ENCODE data around the gene MRPL34. TPM values are rescaled to one million over a fixed set of nuclear protein-coding genes. Genes with fewer than 3 reads are reported as not detected.

The MRPL34 gene
- total RNA-seq (100 to 1,000 TPM; 122 to 259 (median 151) TPM), polyA plus RNA-seq (100 to 1,000 TPM; 157 to 301 TPM)
- long read RNA-seq, donor 1, transcript MRPL34-201 (2 exons, 968 nt), result major isoform, 91 of 102 reads
- long read RNA-seq, donor 1, partial matches to known transcripts, result 9 of 102 reads
- long read RNA-seq, donor 1, other reads (novel, unspliced or antisense), result 2 of 102 reads
- long read RNA-seq, donor 2, transcript MRPL34-201 (2 exons, 968 nt), result major isoform, 101 of 111 reads
- long read RNA-seq, donor 2, partial matches to known transcripts, result 8 of 111 reads
- long read RNA-seq, donor 2, other reads (novel, unspliced or antisense), result 2 of 111 reads
- long read RNA-seq, donor 3, transcript MRPL34-201 (2 exons, 968 nt), result major isoform, 34 of 36 reads
- long read RNA-seq, donor 3, partial matches to known transcripts, result 0 of 36 reads
- long read RNA-seq, donor 3, other reads (novel, unspliced or antisense), result 2 of 36 reads

- 0% methylated on average over 55 of the region's 55 CpGs for WGBS, 2 donors
- Histone ChIP-seq H3K36me3 (peaks cover 0 to 5% (median 0%) of the 10 kb centered on the region in 9 donors), H3K4me1 (peaks cover 12 to 65% (median 61%) of the 10 kb centered on the region in 9 donors), H3K9me3 (no peaks in the 10 kb centered on the region), H3K27me3 (no peaks in the 10 kb centered on the region), H3K27ac (peak within 1 kb of the TSS; percentile 83 to 98 (median 93)), H3K4me3 (peak within 1 kb of the TSS; percentile 63 to 88 (median 75))
- peak; percentile 48 to 87 (median 70) for TF ChIP-seq CTCF (IDR thresholded peaks at IDR 0.05)
- intact Hi-C loops (cut with DNase I), result loop anchor here in 2 of 10 donors (2.0 to 5.0 kb wide), 2 partner anchors 31 to 162 kb away; partner anchors contain the start of gene GTPBP3 (in 1 of the 2)
- peak; percentile 93 for DNase-seq
- ATAC-seq, result peak; percentile 50 to 83 (median 70)
Observed at GRCh38 chr19:17305517-17306284, at the start of gene MRPL34. TSS of gene MRPL34 (plus strand) at chr19:17305872. CDS start at chr19:17305893, 21 bp downstream.

- DNase-seq (no peak), ATAC-seq (no peak)
- no peaks in the 10 kb centered on the region for H3K27me3 ChIP-seq
- H3K27ac ChIP-seq, result no peak overlapping the region
- H3K9me3 ChIP-seq, result peaks cover 0 to 16% (median 6%) of the 10 kb centered on the region in 11 donors
- WGBS, 2 donors, result 86 to 87% methylated on average over 3 of the region's 3 CpGs
- TF ChIP-seq CTCF (IDR thresholded peaks at IDR 0.05), result no peak
- peaks cover 0 to 85% (median 0%) of the 10 kb centered on the region in 9 donors for H3K36me3 ChIP-seq
- H3K4me1 ChIP-seq, result peaks cover 0 to 9% (median 0%) of the 10 kb centered on the region in 9 donors
- no peak overlapping the region for H3K4me3 ChIP-seq
- intact Hi-C loops (cut with DNase I), result no loop called here
Observed at GRCh38 chr19:17256130-17256529, 49.5 kb upstream of the MRPL34 start.

- no peak for TF ChIP-seq CTCF (IDR thresholded peaks at IDR 0.05)
- ATAC-seq (no peak), DNase-seq (no peak)
- no peak overlapping the region for H3K27ac ChIP-seq
- intact Hi-C loops (cut with DNase I), result no loop called here
- H3K36me3 ChIP-seq, result peaks cover 0 to 55% (median 0%) of the 10 kb centered on the region in 9 donors
- peaks cover 0 to 21% (median 4%) of the 10 kb centered on the region in 9 donors for H3K4me1 ChIP-seq
- H3K9me3 ChIP-seq, result peaks cover 0 to 16% (median 6%) of the 10 kb centered on the region in 11 donors
- no peak overlapping the region for H3K4me3 ChIP-seq
- 93 to 95% methylated on average over 9 of the region's 9 CpGs for WGBS, 2 donors
- no peaks in the 10 kb centered on the region for H3K27me3 ChIP-seq
Observed at GRCh38 chr19:17259118-17259780, 46.4 kb upstream of the MRPL34 start.

All from heart right ventricle (tissue), 16 donors.